GM19438 (cell line): ENCODE measurements around the gene C22orf23.
"Not testable (repeated sequence)": the region's sequence is repeated elsewhere in the genome, so short reads cannot be mapped to it uniquely, and the experiment has no call there.

Experiments
- ATAC-seq: cut with Tn5 transposase; IDR thresholded peaks from one replicate; pipeline ENCODE4 v1.9.1; 2021; ENCODE audit warnings: low read depth; ENCODE audit not compliant: unreplicated experiment

Gene C22orf23

GRCh38 chr22:37957232-37957631 is 3.8 kb upstream of the C22orf23 start:
- ATAC-seq, result no peak

GRCh38 chr22:37955825-37956397 is 2.5 kb upstream of the C22orf23 start:
- not testable (repeated sequence) for ATAC-seq

GRCh38 chr22:37954686-37955085 is 1.3 kb upstream of the C22orf23 start:
- no peak for ATAC-seq

DNA sequence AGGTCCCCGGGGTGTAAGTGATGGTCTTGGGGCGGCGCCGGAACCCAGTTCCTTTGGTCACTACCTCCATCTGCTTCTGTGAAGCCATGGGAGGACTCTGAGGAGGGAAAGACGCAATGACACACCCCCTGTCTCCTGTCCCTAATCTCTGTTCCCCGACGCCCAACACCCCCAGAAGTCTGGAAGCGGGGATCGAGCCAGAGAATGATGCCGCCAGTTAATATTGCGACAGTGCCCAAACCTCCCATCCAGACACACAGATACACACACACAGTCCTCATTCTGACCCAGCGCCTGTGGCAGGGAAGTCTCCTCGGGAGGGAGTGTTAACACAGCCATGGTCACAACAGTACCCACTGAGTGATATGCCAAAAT is 352 bp downstream of the C22orf23 start:
- ATAC-seq, result no peak

DNA sequence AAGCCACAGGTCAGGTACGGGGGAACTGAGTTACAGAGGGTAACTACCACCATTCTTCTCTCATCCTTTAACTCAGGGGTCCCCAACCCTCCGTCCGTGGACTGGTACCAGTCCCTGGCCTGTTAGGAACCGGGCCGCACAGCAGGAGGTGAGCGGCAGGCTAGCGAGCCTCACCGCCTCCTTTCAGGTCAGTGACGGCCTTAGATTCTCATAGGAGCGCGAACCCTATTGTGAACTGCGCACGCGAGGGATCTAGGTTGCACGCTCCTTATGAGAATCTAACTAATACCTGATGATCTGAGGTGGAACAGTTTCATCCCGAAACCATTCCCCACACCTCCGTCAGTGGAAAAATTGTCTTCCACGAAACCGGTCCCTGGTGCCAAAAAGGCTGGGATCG is 772 bp downstream of the C22orf23 start:
- ATAC-seq, result not testable (repeated sequence)

DNA sequence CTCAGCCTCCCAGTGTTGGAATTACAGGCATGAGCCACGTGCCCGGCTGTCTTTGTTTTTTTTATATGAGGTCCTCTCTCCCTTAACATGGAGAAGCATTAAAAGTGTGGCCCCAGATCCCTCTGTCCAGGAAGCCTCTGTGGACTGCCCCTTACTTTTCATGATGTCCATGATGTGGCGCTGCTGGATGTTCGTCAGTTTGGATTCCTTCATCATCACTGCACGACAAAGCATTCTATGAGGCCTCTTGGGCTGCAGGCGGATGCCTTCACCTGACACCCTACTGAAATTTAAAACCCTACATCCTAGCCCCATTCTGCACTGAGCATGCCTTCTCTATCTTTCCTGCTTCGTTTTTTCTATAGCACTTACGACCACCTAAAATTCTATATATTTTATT is 2.1 kb downstream of the C22orf23 start:
- ATAC-seq, result no peak

DNA sequence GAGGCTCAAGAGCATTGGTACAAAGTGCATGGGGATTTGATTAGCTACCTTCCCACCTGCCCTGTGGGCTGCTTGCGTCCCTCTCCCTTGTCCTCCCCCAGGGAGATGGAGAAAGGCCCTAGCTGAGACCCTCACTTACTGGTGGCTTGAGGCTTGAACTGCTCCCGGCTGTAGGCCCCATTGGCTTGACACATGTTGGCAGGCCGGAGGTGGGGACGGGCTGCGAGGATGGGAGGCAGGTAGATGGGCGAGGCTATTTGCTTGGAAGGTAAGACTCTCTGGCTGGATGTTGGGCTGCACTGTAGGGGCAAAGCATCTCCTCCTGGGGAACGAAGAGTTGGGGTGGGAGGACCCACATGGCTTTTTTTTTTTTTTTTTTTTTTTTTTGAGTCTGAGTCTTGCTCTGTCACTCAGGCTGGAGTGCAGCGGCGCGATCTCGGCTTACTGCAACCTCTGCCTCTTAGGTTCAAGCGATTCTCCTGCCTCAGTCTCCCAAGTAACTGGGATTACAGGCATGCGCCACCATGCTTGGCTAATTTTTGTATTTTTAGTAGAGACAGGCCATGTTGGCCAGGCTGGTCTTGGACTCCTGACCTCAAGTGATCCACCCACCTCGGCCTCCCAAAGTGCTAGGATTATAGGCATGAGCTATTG is 6.1 kb downstream of the C22orf23 start:
- not testable (repeated sequence) for ATAC-seq

- not testable (repeated sequence) for ATAC-seq
Observed at GRCh38 chr22:37944423-37944822, 9.0 kb downstream of the C22orf23 start.

- no peak for ATAC-seq
Observed at GRCh38 chr22:37943825-37944198, 9.6 kb downstream of the C22orf23 start.

GRCh38 chr22:37943136-37943824 is 10.1 kb downstream of the C22orf23 start:
- no peak for ATAC-seq

DNA sequence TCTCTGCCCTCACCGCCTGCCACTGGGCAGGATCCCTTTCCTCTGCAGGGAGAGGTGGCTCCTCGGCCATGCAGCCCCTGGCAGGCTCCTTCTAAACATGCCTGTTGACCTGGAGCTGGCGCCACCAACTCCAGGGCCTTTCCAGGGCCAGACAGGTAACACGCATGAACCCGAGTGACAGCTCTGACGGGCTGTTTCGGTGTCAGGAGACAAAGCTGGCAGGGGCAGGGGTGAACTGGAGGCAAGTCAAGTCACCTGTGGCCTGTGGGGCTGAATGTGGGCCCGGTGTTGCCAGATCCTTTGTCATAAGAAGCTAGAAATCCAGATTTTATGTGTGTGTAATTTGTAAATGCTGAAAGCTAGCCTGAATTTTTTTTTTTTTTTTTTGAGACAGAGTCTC is 11.3 kb downstream of the C22orf23 start:
- ATAC-seq, result no peak

- ATAC-seq, result no peak
Observed at GRCh38 chr22:37940698-37941376, 12.6 kb downstream of the C22orf23 start.

GRCh38 chr22:37933711-37934376 is 19.6 kb downstream of the C22orf23 start:
- peak; percentile 73 for ATAC-seq

DNA sequence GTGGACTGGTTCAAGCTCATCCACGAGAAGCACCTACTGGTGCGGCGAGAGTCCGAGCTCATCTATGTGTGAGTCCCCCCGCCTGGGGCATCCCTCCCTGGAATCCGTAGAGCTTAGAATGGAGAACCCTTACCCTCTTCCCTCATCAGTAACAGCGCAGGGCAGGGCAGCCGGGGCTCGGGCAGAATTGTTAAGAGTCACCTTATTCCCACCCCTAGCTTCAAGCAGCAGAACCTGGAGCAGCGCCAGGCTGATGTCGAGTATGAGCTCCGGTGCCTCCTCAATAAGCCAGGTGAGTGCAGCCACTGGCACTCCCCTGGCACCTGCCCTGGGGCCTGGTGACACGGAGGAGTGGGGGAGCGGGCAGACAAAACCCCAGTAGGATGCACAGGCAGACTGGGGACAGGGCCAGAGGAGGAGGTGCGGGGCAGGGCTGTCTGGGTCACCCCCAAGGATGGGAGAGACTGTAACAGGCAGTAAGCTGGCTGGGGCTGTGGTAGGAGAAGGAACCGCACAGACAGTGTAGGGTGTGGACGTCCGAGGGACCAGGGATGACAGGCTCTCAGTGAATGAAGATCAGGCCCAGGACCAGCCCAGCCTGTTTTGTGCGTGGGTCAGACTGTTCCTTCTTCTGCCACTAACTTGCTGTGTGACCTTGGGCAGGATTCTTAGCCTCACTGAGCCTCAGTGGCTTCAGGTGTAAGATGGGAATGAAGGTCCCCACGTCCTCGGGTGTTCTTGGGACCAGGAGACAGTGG is 20.4 kb downstream of the C22orf23 start:
- no peak for ATAC-seq

DNA sequence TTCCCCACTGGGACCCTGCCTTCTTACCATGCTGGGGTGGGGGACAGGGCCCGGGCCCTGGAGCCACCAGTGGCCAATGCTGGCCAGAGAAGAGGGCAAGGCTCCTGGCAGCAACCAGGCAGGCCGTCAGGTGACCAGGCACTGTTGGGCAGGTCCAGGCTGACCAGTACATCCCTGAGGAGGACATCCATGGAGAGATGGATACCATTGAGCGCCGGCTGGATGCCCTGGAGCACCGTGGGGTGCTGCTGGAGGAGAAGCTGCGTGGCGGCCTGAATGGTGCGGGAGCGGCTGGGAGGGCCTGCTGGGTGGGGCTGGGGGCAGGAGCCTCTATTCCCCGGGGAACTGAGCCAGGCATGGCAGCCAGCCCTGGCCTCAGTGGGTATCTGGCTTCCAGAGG is 21.0 kb downstream of the C22orf23 start:
- no peak for ATAC-seq

GRCh38 chr22:37931893-37932389 is 21.5 kb downstream of the C22orf23 start:
- ATAC-seq, result no peak

GRCh38 chr22:37930952-37931440 is 22.4 kb downstream of the C22orf23 start:
- ATAC-seq, result no peak

GRCh38 chr22:37930270-37930951 is 23.0 kb downstream of the C22orf23 start:
- ATAC-seq, result no peak

DNA sequence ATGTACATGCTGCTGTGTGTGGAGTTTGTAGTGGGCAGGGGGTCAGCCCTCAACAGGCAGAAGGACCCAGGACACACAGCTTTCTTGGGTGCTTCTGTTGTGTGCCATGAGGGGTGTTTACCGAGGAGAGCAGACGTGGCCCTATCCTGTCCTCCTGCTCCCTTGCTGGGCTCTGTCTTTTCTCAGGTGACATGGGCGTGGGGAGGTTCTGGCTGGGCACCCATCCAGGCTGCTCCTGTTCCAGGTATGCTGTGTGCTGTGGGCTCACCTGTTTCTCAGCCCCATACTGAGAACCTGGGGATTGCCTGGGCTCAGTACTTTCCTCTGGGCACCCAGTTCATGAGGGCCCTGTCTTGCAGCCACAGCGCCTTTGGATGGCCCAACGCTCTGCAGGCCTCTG is 24.0 kb downstream of the C22orf23 start:
- no peak for ATAC-seq

GRCh38 chr22:37927637-37927936 is 25.8 kb downstream of the C22orf23 start:
- no peak for ATAC-seq
